ENCODE results near the gene FFAR4. TPM values are rescaled to one million over a fixed set of nuclear protein-coding genes. Genes with fewer than 3 reads are reported as not detected.

Gene FFAR4
- total RNA-seq, 1 donor from 2014 or later: 0.04 TPM

- Mint-ChIP-seq H3K9me3 (peaks cover 2% of the 10 kb centered on the region), H3K27ac (no peak overlapping the region), H3K27me3 (ENCODE audit: insufficient read depth, low read depth) (peaks cover 13% of the 10 kb centered on the region), H3K4me3 (no peak overlapping the region), H3K36me3 (no peaks in the 10 kb centered on the region), H3K4me1 (peaks cover 17% of the 10 kb centered on the region)
- Histone ChIP-seq H3K27ac (no peak overlapping the region), H3K4me1 (peaks cover 5% of the 10 kb centered on the region), H3K36me3 (no peaks in the 10 kb centered on the region), H3K27me3 (peaks cover 39% of the 10 kb centered on the region), H3K79me2 (ENCODE audit: low read depth) (no peaks in the 10 kb centered on the region), H3K9ac (no peak overlapping the region), H2AFZ (replicated peaks) (no peak overlapping the region), H3K4me3 (no peak overlapping the region), H3K9me3 (ENCODE audit: low read depth) (no peaks in the 10 kb centered on the region), H4K20me1 (ENCODE audit: low read depth) (no peaks in the 10 kb centered on the region), H3F3A (ENCODE audit: low read depth) (peaks cover 6% of the 10 kb centered on the region), H3K4me2 (no peak overlapping the region)
- TF ChIP-seq EZH2phosphoT487 (IDR thresholded peaks at IDR 0.05) (no peak), CTCF (IDR thresholded peaks at IDR 0.05) (peak; percentile 50)
- DNase-seq (ENCODE audit: low spot score): peak; percentile 33
These were observed 30.1 kb downstream of the FFAR4 start for GRCh38 chr10:93596539-93596938.

GRCh38 chr10:93597075-93597599, 30.7 kb downstream of the FFAR4 start:
- H3K27ac Mint-ChIP-seq: no peak overlapping the region
- no peaks in the 10 kb centered on the region for H4K20me1 ChIP-seq (ENCODE audit: low read depth)
- H3K27ac ChIP-seq: no peak overlapping the region
- H3K4me2 ChIP-seq: no peak overlapping the region
- H3K4me1 ChIP-seq: peaks cover 8% of the 10 kb centered on the region
- H2AFZ ChIP-seq (replicated peaks): no peak overlapping the region
- H3K4me1 Mint-ChIP-seq: peaks cover 17% of the 10 kb centered on the region
- no peaks in the 10 kb centered on the region for H3K36me3 Mint-ChIP-seq
- peaks cover 45% of the 10 kb centered on the region for H3K27me3 ChIP-seq
- peaks cover 6% of the 10 kb centered on the region for H3F3A ChIP-seq (ENCODE audit: low read depth)
- no peak overlapping the region for H3K9ac ChIP-seq
- no peaks in the 10 kb centered on the region for H3K36me3 ChIP-seq
- H3K4me3 Mint-ChIP-seq: no peak overlapping the region
- H3K4me3 ChIP-seq: no peak overlapping the region
- no peaks in the 10 kb centered on the region for H3K9me3 ChIP-seq (ENCODE audit: low read depth)
- no peaks in the 10 kb centered on the region for H3K79me2 ChIP-seq (ENCODE audit: low read depth)
- no peak for DNase-seq (ENCODE audit: low spot score)
- H3K9me3 Mint-ChIP-seq: peaks cover 2% of the 10 kb centered on the region
- TF ChIP-seq CTCF (IDR thresholded peaks at IDR 0.05) (no peak), EZH2phosphoT487 (IDR thresholded peaks at IDR 0.05) (no peak), EZH2 (IDR thresholded peaks at IDR 0.05) (no peak)
- H3K27me3 Mint-ChIP-seq (ENCODE audit: insufficient read depth, low read depth): peaks cover 19% of the 10 kb centered on the region

GRCh38 chr10:93598157-93598556, 31.7 kb downstream of the FFAR4 start:
- TF ChIP-seq CTCF (IDR thresholded peaks at IDR 0.05): no peak
- TF ChIP-seq EZH2 (IDR thresholded peaks at IDR 0.05): no peak
- no peak for TF ChIP-seq EZH2phosphoT487 (IDR thresholded peaks at IDR 0.05)
- Histone ChIP-seq H3K27me3 (peaks cover 55% of the 10 kb centered on the region), H3K4me2 (no peak overlapping the region), H4K20me1 (ENCODE audit: low read depth) (no peaks in the 10 kb centered on the region), H3K9me3 (ENCODE audit: low read depth) (no peaks in the 10 kb centered on the region), H3K9ac (no peak overlapping the region), H3F3A (ENCODE audit: low read depth) (peaks cover 6% of the 10 kb centered on the region), H3K4me3 (no peak overlapping the region), H2AFZ (replicated peaks) (no peak overlapping the region), H3K27ac (no peak overlapping the region), H3K4me1 (peaks cover 11% of the 10 kb centered on the region), H3K79me2 (ENCODE audit: low read depth) (no peaks in the 10 kb centered on the region), H3K36me3 (no peaks in the 10 kb centered on the region)
- peaks cover 2% of the 10 kb centered on the region for H3K9me3 Mint-ChIP-seq
- no peaks in the 10 kb centered on the region for H3K36me3 Mint-ChIP-seq
- DNase-seq (ENCODE audit: low spot score): no peak
- no peak overlapping the region for H3K4me3 Mint-ChIP-seq
- H3K4me1 Mint-ChIP-seq: peaks cover 14% of the 10 kb centered on the region
- no peak overlapping the region for H3K27ac Mint-ChIP-seq
- peaks cover 29% of the 10 kb centered on the region for H3K27me3 Mint-ChIP-seq (ENCODE audit: insufficient read depth, low read depth)
